Liver (tissue), 9 donors: Measurements from ENCODE around the gene TRERF1. TPM values are rescaled to one million over a fixed set of nuclear protein-coding genes. Genes with fewer than 3 reads are reported as not detected.

Experiments
- DNase-seq: peaks from one replicate; pipeline ENCODE4 v3.0.0-alpha.2; 2017; ENCODE audit warnings: low spot score
- H3K27ac ChIP-seq, 2 donors: one replicate each; pipeline ENCODE4 v1.7.0; 2013; ENCODE audit warnings: inconsistent platforms in 2 of 2, low read length in 2 of 2, control low read depth in 1 of 2, low read depth in 1 of 2, mild to moderate bottlenecking in 1 of 2
- H3K27me3 ChIP-seq, 4 donors: one replicate each; pipeline versions ENCODE4 v1.6.1 to v1.7.0; 2013; ENCODE audit warnings: low read length in 3 of 4, inconsistent platforms in 1 of 4, mild to moderate bottlenecking in 1 of 4, moderate library complexity in 1 of 4; ENCODE audit not compliant: control insufficient read depth in 4 of 4, insufficient read depth in 4 of 4
- H3K36me3 ChIP-seq, 4 donors: one replicate each; pipeline versions ENCODE4 v1.6.1 to v1.7.0; 2013; ENCODE audit warnings: low read length in 3 of 4, mild to moderate bottlenecking in 3 of 4, low read depth in 1 of 4, moderate library complexity in 1 of 4; ENCODE audit not compliant: control insufficient read depth in 4 of 4, insufficient read depth in 3 of 4
- H3K4me1 ChIP-seq, 4 donors: one replicate each; pipeline versions ENCODE4 v1.6.1 to v1.7.0; 2013; ENCODE audit warnings: low read length in 3 of 4, mild to moderate bottlenecking in 3 of 4, moderate library complexity in 1 of 4; ENCODE audit not compliant: control insufficient read depth in 4 of 4, insufficient read depth in 4 of 4
- H3K4me3 ChIP-seq, 3 donors: one replicate each; pipeline versions ENCODE4 v1.6.1 to v1.7.0; 2013; ENCODE audit warnings: low read length in 3 of 3, control low read depth in 1 of 3, low read depth in 1 of 3, mild to moderate bottlenecking in 1 of 3
- H3K9ac ChIP-seq, 2 donors: one replicate each; pipeline ENCODE4 v1.7.0; 2013; ENCODE audit warnings: low read length in 2 of 2, mild to moderate bottlenecking in 2 of 2, moderate library complexity in 2 of 2, control low read depth in 1 of 2, low read depth in 1 of 2
- H3K9me3 ChIP-seq, 4 donors: one replicate each; pipeline versions ENCODE4 v1.6.1 to v1.7.0; 2013; ENCODE audit warnings: low read length in 3 of 4; ENCODE audit not compliant: control insufficient read depth in 4 of 4
- ATF3 ChIP-seq: IDR thresholded peaks from 2 replicates; pipeline ENCODE4 v1.6.1; 2016; ENCODE audit warnings: antibody characterized with exemption
- CTCF ChIP-seq: fragments of 150-350 bp; IDR thresholded peaks from 2 replicates; pipeline ENCODE4 v1.5.1; 2017; ENCODE audit warnings: improper control_type of control experiment, low read depth, low read length; ENCODE audit not compliant: missing input control
- EGR1 ChIP-seq, 2 donors: IDR thresholded peaks; 2 replicates each; pipeline ENCODE4 v1.6.1; 2016 to 2018; ENCODE audit warnings: antibody characterized with exemption in 2 of 2, low read depth in 2 of 2
- FOXA1 ChIP-seq: IDR thresholded peaks from 2 replicates; pipeline ENCODE4 v1.6.1; 2016; ENCODE audit warnings: antibody characterized with exemption
- FOXA2 ChIP-seq: IDR thresholded peaks from 2 replicates; pipeline ENCODE4 v1.6.1; 2016; ENCODE audit warnings: antibody characterized with exemption
- HNF4A ChIP-seq, 2 donors: conservative IDR thresholded peaks; 2 replicates each; pipeline ENCODE4 v1.6.1; 2016; ENCODE audit warnings: antibody characterized with exemption in 2 of 2, mild to moderate bottlenecking in 2 of 2
- HNF4G ChIP-seq: IDR thresholded peaks from 2 replicates; pipeline ENCODE4 v1.6.1; 2016; ENCODE audit warnings: antibody characterized with exemption
- JUND ChIP-seq, 2 donors: IDR thresholded peaks; 2 replicates each; pipeline ENCODE4 v1.6.1; 2016; ENCODE audit warnings: antibody characterized with exemption in 2 of 2
- MAX ChIP-seq: IDR thresholded peaks from 2 replicates; pipeline ENCODE4 v1.6.1; 2016; ENCODE audit warnings: antibody characterized with exemption
- NR2F2 ChIP-seq: IDR thresholded peaks from 2 replicates; pipeline ENCODE4 v1.6.1; 2016; ENCODE audit warnings: antibody characterized with exemption
- RAD21 ChIP-seq, 2 donors: IDR thresholded peaks; 2 replicates each; pipeline ENCODE4 v1.6.1; 2016; ENCODE audit warnings: antibody characterized with exemption in 2 of 2, mild to moderate bottlenecking in 2 of 2
- REST ChIP-seq: IDR thresholded peaks from 2 replicates; pipeline ENCODE4 v1.6.1; 2016; ENCODE audit warnings: antibody characterized with exemption, mild to moderate bottlenecking
- RXRA ChIP-seq, 2 donors: IDR thresholded peaks; 2 replicates each; pipeline ENCODE4 v1.6.1; 2017 to 2018; ENCODE audit warnings: antibody characterized with exemption in 2 of 2, mild to moderate bottlenecking in 1 of 2
- TAF1 ChIP-seq: conservative IDR thresholded peaks from 2 replicates; pipeline ENCODE4 v1.6.1; 2016; ENCODE audit warnings: antibody characterized with exemption, mild to moderate bottlenecking
- YY1 ChIP-seq: IDR thresholded peaks from 2 replicates; pipeline ENCODE4 v1.6.1; 2016; ENCODE audit warnings: antibody characterized with exemption, mild to moderate bottlenecking
- ZBTB33 ChIP-seq: IDR thresholded peaks from 2 replicates; pipeline ENCODE4 v1.6.1; 2016; ENCODE audit warnings: antibody characterized with exemption
- WGBS: extraction: QIAGEN DNeasy Blood & Tissue Kit; methylation state at CpG from one replicate; pipeline ENCODE4 v1.1.7; 2013; 5-methylcytosine and 5-hydroxymethylcytosine counted together
- polyA plus RNA-seq, 2 donors: library from polyadenylated mRNA; stranded (reverse) in 1 of 2; unstranded in 1 of 2; fragments of 200-250 nt in 1 of 2; fragments of >200 nt in 1 of 2; fragmentation: Nextera tagmentation in 1 of 2; extraction: Ambion mirVana in 1 of 2; gene quantifications; one replicate each; pipeline versions ENCODE4 v1.2.1 to v1.2.3, GENCODE V29; 2013 to 2015
- total RNA-seq, 2 donors: library from RNA; depleted of rRNA; stranded (reverse); fragments of >200 nt; gene quantifications; one replicate each; pipeline ENCODE4 v1.2.3, GENCODE V29; 2014
- donor health status: healthy.
- donor health status: healthy.
- donor health status: healthy.
- donor health status: healthy.
- donor health status: healthy.

The TRERF1 gene
- total and polyA plus RNA-seq, 4 donors: 0.33 to 1.3 (median 0.68) TPM

- 85% methylated on average over 6 of the region's 6 CpGs for WGBS
- no peak overlapping the region for H3K9ac ChIP-seq
- H3K36me3 ChIP-seq: no peaks in the 10 kb centered on the region
- no peak overlapping the region for H3K27ac ChIP-seq
- no peaks in the 10 kb centered on the region for H3K27me3 ChIP-seq
- no peak for TF ChIP-seq FOXA2
- TF ChIP-seq YY1: no peak
- no peak for TF ChIP-seq CTCF
- no peak for TF ChIP-seq RAD21 (IDR thresholded peaks at IDR 0.05)
- no peak for TF ChIP-seq HNF4A (conservative IDR thresholded peaks at IDR 0.05)
- no peak for TF ChIP-seq NR2F2
- TF ChIP-seq RXRA (IDR thresholded peaks at IDR 0.05): no peak
- TF ChIP-seq JUND (IDR thresholded peaks at IDR 0.05): no peak
- TF ChIP-seq FOXA1: no peak
- TF ChIP-seq REST: no peak
- no peak for TF ChIP-seq HNF4G
- TF ChIP-seq ATF3: no peak
- TF ChIP-seq ZBTB33: no peak
- H3K9me3 ChIP-seq: no peaks in the 10 kb centered on the region
- no peak for DNase-seq
- H3K4me1 ChIP-seq: no peaks in the 10 kb centered on the region
- H3K4me3 ChIP-seq: no peak overlapping the region
Measured at GRCh38 chr6:42391441-42391840, 60.3 kb downstream of the TRERF1 start.

GRCh38 chr6:42390228-42390934 lies 61.3 kb downstream of the TRERF1 start:
- no peaks in the 10 kb centered on the region for H3K4me1 ChIP-seq
- H3K9me3 ChIP-seq: no peaks in the 10 kb centered on the region
- H3K4me3 ChIP-seq: no peak overlapping the region
- H3K27me3 ChIP-seq: no peaks in the 10 kb centered on the region
- DNase-seq: no peak
- 81% methylated on average over 17 of the region's 17 CpGs for WGBS
- H3K36me3 ChIP-seq: no peaks in the 10 kb centered on the region
- H3K27ac ChIP-seq: no peak overlapping the region
- no peak overlapping the region for H3K9ac ChIP-seq
- TF ChIP-seq JUND (IDR thresholded peaks at IDR 0.05) (no peak), FOXA2 (no peak), RAD21 (IDR thresholded peaks at IDR 0.05) (no peak), TAF1 (no peak), REST (no peak), MAX (no peak), EGR1 (IDR thresholded peaks at IDR 0.05; ENCODE audit: low read depth in 2 of 2) (no peak), NR2F2 (no peak), ZBTB33 (no peak)
